Activated effector memory CD4-positive, alpha-beta T cell treated with anti-CD3 and anti-CD28 coated beads, Interleukin-2, amount 50 U/mL, for 16 hours (primary cell): ENCODE data around the gene MOCS1.

Experiments used
- DNase-seq: peaks from one replicate; pipeline ENCODE4 v3.0.0-alpha.2; 2020

MOCS1 gene

GRCh38 chr6:39923394-39923793, 10.9 kb downstream of the MOCS1 start:
- DNase-seq: no peak

- no peak for DNase-seq
Observed at GRCh38 chr6:39922821-39923220, 11.4 kb downstream of the MOCS1 start.

DNA sequence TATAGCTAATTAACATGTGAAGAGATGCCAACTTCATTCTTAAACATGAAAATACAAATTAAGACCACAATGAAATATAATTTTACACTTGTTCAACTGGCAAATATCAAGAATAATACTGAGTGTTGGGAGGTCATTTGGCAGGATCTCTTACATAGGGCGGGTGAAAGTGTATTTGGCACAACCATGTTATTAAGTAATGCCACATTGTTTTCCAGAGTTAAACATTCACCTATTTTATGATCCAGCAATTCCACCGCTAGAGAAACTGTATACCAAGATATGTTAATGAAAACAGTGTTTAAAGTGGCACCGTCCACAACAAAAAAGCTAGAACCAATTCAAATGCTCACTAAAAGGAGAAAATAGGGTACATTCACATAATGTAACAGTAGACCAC, 14.1 kb downstream of the MOCS1 start:
- no peak for DNase-seq

GRCh38 chr6:39918831-39919230, 15.4 kb downstream of the MOCS1 start:
- no peak for DNase-seq

DNA sequence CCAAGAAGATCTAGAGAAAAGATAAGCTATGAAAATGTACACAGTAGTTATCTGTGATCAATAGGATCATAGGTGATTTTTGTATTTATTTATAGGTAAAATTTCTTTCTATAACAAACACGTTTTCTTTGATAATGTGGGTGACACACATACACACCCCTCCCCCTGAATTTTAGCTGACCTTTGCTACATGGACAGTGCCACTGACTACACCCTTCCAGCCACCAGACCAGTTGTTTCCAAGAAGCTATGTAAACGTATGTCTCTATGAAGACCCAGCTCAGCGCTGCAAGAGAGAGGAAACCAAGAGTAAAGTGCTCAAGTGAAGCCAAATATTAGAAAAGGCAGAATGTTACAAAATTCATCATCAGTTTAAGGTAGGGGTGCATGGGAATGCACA, 16.3 kb downstream of the MOCS1 start:
- DNase-seq: no peak

DNA sequence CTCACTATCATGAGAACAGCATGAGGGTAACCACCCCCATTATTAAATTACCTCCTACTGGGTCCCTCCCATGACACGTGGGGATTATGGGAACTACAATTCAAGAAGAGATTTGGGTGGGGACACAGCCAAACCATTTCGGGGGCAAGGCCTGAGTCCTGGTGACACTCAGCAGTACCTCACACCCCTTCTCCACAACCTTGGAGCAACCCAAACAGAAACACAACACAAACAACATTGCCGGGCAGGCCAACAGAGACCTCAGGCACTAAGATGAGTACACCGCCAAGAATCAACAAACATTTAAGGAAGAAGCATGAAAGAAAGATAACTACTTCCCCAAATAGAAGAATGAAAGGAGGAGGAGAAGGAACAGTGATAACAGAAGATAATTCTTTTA, 16.9 kb downstream of the MOCS1 start:
- no peak for DNase-seq

DNA sequence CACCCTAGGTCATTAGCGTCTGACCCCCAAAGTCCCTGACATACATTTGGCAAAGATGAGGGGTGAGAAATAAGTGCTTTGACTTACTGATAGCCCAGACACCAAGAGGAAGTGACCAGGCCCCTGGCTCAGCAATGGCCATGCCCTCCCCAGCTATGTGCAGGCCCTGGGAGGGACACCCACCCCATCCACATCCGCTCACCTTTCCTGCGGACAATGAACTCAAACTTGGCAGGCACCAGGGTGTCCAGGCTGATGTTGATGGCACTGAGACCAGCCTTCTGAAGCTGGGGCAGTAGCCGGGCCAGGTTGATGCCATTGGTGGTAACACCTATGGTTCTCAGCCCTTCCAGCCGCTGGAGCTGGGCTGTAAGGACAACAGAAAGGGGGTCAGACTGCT, 18.4 kb downstream of the MOCS1 start:
- no peak for DNase-seq

- DNase-seq: no peak
Observed at GRCh38 chr6:39914239-39914638, 20.0 kb downstream of the MOCS1 start.

GRCh38 chr6:39913391-39913916, 20.8 kb downstream of the MOCS1 start:
- no peak for DNase-seq

- no peak for DNase-seq
Observed at GRCh38 chr6:39912446-39912845, 21.8 kb downstream of the MOCS1 start.

GRCh38 chr6:39911513-39912125, 22.6 kb downstream of the MOCS1 start:
- DNase-seq: no peak

DNA sequence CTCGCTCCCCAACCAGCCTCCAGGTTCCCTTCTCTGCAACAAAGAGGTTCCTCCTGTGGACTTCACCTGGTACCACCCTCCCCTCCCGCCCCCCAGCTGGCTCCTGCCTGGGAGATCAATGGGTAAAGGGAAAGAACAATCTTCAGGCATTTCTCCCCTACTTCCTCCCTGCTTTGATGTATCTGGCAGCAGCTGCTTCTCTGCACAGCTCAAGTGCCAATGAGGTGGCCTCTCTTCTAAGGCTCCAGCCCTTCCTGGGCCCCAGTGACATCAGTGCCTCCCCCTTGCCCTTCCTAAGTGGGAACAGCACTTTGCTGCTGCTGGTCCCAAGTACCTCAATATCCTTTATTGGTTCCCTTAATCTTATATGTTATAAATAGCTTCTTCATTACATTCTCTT, 23.5 kb downstream of the MOCS1 start:
- no peak for DNase-seq

DNA sequence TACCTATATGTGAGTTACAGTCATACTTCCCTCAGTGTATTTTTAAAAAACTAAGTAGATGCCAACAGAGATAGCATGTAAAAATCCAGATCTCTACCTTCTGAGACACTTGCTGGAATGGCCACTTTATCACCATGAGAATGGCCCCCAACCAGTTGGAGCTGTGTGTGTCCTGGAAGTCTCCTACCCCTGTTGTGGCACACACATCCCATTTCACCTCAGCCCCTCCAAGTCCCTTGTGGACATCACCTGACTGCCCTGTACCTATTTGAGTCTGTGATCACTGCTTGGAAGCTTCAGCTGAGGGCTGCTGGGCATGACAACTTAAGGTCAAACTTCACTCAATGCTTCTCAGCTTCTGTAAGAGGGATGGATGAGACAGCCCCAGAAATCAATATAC, 24.1 kb downstream of the MOCS1 start:
- peak; percentile 17 for DNase-seq

GRCh38 chr6:39909701-39910100, 24.6 kb downstream of the MOCS1 start:
- peak; percentile 48 for DNase-seq

DNA sequence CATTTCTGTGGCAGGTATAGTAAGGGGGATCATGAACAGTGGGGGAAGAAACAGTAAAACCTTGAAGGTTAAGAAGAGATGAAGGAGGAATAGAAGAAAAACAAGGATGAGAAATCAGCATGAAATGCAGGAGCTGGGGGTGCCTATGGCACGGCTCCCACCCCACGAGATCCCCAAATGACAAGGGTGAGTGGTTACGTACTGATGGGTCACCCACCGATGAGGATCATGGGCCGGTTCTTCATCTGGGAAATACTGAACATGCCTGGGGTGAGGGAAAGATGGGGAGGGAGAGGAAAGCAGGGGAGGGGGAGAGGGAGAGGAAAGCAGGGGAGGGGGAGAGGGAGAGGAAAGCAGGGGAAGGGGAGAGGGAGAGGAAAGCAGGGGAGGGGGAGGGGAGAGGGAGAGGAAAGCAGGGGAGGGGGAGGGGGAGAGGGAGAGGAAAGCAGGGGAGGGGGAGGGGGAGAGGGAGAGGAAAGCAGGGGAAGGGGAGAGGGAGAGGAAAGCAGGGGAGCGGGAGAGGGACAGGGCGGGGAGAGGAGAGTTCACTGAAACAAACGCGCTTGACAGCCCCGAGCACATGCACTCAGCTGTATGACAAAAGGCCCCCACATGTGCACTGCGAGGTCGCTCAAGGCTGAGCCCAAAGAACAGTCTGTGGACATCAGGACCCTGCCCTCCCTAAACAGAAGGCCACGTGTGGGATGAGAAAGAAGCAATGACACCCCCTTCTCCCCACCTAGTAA, 25.3 kb downstream of the MOCS1 start:
- peak; percentile 45 for DNase-seq

DNA sequence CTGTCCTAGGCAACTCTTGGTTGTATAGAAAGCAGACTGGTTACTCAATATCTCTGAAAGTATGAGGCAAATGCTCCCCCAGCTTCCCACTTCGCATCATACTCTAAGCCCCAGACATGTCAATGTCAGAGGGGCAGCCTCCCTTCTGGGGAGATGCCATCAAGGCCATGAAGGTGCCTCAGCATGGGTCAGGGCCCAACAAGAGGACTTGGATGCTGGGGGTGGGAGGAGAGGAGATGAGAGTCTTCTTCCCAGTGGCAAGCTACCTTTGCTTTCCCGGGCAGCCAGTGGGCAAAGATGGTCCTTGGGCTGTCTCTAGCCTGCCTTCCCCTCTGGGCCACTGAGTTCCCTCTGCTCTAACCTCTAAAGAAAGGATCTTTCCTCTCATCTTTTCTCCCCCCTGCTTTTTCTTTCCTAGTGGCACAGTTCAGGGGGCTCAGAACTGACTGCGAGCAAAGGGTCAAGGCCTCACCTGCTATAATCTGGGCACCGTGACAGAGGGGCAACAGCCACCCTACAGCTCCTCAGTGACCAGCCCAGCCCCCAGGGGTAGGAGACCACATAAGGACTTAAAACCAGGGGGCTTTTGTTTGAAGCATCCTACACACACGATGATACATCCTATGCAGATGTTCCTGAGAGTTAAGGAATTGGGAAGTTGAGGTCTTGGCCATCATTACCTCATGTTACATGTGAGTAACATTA, 26.2 kb downstream of the MOCS1 start:
- peak; percentile 55 for DNase-seq

- peak; percentile 55 for DNase-seq
Observed at GRCh38 chr6:39906318-39906761, 27.9 kb downstream of the MOCS1 start.

- DNase-seq: peak; percentile 12
Observed at GRCh38 chr6:39905640-39905975, 28.7 kb downstream of the MOCS1 start.

DNA sequence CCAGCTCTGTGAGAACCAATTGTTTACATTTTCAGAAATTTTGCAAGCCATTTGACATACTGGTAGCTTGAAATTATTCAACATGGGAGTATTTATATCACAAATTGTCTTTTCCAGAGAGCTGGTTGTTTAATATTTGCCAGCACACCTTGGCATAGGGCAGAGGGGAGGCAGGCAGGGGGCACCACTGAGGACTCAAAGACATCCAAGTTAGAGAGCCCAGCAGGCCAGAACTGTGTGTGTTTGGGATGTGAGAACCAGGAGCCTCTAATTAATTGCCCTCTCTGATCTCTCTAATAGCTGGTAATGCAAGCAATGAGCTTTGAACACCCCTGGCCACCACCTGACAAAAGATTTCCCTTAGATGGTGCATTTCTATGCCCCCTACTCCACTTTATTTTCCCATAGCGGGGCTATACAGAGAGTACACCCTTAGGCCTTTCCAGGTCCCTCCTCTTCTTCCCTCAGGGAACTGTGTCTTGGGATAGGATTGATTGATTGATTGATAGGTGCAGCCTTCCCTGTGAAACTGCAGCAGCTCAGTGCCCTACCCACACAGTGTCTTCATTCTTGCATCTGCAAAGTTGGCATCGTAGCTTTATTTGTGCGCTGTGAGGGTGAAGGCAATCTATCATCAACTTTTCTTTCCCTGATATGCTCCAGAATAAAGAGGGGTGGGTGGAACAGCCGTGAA, 29.2 kb downstream of the MOCS1 start:
- peak; percentile 3 for DNase-seq

DNA sequence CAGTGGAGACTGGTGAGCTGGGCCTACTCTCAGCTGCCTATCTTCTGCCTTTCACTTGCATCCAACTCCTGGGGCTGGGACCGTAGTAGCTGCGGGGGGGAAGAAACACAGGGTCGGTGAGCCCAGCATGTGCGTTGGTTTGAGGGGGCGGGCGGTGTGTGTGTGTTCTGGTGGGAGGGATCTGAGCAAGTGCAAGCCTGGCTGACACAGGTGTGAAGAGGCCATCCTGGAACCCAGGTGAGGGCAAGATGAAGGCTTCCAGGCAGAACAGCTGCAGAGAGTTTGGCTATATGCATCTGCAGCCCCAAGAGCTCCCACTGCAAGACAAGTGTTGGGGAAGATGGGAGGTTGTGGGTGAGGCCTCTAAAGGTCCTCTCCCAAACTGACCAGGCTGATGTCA, 30.6 kb downstream of the MOCS1 start:
- peak; percentile 22 for DNase-seq

DNA sequence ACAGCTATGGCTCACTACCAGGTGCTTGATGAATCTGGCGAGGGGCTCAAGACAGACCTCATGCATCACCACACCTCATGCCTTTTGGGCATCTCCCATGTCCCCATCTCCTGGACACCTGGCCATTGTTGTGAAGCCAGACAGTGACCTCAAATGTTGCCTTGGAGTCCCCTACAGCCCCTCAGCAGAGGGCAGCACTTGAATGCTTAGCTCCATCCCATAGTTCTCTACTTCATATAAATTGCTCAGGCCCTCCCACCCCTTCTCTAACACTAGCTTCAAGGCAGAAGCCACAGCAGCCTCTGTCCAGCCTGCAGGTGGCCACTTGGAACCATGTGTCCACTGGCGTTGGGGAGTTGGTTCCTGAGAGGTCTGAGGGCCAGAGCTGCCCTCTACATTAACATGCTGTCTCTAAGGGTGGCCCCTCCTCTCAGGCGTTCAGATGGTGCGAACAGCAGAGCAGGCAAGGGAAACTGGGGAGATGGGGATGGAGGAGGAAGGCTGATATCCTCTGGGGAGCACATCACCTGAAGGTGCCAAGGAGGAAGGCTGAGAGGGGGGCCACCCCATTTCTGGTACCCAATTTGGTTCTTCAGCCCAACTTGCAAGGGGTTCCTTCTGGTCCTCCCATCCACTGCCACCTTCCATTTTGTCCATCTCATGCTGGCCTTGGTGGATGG, 31.3 kb downstream of the MOCS1 start:
- DNase-seq: peak; percentile 39

DNA sequence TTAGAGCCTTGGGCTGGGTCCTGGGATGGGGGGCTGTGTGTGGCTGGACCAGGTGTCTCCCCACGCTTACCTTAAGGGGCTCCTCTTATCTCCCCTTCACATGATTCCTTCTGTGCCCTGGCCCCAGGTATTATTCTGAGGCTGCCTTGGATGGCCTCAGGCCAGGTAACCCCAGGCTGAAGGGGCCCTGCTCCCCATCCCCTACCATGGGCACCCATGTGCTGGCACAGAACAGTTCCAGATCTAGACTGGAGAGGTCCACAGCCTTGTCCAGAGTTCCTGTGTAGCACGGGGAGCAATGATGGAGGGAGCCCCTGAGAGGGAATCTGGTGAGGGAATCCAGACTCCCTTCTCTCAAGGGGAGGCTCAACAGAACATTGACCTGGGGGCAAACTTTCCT, 32.1 kb downstream of the MOCS1 start:
- peak; percentile 56 for DNase-seq

DNA sequence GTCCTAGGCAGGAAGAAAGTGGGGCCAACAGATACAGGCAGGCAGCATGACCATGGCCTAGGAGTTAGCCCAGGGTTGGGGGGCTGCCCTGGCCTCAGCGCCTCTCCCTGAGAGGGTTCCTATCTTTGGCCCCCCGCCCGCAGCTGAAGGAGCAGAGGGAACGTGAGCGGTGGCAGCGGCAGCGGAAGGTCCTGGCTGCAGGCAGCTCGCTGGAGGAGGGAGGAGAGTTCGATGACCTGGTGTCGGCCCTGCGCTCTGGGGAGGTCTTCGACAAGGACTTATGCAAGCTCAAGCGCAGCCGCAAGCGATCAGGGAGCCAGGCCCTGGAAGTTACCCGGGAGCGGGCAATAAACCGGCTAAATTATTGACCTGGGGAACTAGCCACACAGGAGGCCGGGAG, 32.6 kb downstream of the MOCS1 start:
- peak; percentile 56 for DNase-seq
